Activated CD4-positive, CD25-positive, alpha-beta regulatory T cell treated with anti-CD3 and anti-CD28 coated beads, Interleukin-2, amount 50 U/mL, for 24 hours (primary cell): Measurements from ENCODE around the gene PCDHGA4.
A peak's percentile ranks its signal among the peaks of the same experiment; 100 is the strongest.
"Not testable (repeated sequence)": the region's sequence is repeated elsewhere in the genome, so short reads cannot be mapped to it uniquely, and the experiment has no call there.

Experiments used
- ATAC-seq, 2 donors: fragments of 150-1000 bp; cut with Tn5 transposase; one replicate each; pipeline ENCODE4 v1.10.0; 2021; ENCODE audit warnings: mild to moderate bottlenecking in 1 of 2, moderate library complexity in 1 of 2

Gene PCDHGA4

DNA sequence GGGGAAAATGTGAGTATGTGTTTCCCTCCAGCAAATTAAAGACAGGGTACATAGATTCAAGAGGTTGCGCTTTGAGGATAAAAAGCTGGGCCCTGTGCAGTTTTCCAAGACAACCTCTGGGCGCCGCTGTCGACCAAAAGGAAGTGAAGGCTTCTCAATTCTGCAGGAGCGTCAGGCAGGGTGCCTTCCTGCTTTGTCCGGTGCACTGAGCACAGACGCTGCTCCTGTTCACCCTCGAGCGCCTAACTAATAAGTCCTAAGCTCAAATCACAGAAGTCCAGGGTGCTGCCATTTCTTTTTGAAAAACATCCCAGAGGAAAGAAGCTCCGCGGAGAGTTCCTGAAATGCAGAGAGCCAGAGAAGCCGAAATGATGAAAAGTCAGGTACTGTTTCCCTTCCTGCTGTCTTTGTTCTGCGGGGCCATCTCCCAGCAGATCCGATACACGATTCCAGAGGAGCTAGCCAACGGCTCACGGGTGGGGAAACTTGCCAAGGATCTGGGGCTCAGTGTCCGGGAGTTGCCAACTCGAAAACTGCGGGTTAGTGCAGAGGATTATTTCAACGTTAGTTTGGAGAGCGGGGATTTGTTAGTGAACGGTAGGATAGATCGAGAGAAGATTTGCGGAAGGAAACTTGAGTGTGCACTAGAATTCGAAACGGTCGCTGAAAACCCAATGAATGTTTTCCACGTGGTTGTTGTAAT is 4.8 kb upstream of the PCDHGA4 start, which contains the start of gene PCDHGB1:
Gene PCDHGB1 (plus strand): TSS at position 183 of the 703 bp plus-strand sequence. CDS start 162 bp downstream, at position 345.
- no peak for ATAC-seq

DNA sequence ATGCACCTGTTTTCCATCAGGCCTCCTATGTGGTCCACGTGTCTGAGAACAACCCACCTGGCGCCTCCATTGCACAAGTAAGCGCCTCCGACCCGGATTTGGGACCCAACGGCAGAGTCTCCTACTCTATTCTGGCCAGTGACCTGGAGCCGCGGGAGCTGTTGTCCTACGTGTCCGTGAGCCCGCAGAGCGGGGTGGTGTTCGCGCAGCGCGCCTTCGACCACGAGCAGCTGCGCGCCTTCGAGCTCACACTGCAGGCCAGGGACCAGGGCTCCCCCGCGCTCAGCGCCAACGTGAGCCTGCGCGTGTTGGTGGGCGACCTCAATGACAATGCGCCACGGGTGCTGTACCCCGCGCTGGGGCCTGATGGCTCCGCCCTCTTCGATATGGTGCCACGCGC is 3.2 kb upstream of the PCDHGA4 start:
- no peak for ATAC-seq

DNA sequence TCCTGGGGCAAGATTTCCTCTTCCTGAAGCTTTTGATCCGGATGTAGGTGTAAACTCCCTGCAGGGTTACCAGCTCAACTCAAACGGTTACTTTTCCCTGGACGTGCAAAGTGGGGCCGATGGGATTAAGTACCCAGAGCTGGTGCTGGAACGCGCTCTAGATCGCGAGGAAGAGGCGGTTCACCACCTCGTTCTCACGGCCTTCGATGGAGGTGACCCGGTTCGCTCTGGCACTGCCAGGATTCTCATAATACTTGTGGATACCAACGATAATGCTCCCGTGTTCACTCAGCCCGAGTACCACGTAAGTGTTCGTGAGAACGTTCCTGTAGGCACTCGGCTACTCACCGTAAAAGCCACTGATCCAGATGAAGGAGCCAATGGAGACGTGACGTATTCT is 820 bp downstream of the PCDHGA4 start:
- ATAC-seq, result no peak

DNA sequence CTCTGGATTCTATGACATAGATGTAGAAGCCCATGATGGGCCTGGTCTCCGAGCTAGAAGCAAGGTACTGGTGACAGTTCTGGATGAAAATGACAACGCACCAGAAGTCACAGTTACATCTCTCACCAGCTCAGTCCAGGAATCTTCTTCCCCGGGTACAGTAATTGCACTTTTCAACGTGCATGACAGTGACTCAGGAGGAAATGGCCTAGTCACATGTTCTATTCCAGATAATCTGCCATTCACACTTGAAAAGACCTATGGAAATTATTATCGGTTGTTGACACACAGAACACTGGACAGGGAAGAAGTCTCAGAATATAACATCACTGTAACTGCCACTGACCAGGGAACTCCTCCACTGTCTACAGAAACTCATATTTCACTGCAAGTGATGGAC is 1.3 kb downstream of the PCDHGA4 start:
- ATAC-seq, result no peak

DNA sequence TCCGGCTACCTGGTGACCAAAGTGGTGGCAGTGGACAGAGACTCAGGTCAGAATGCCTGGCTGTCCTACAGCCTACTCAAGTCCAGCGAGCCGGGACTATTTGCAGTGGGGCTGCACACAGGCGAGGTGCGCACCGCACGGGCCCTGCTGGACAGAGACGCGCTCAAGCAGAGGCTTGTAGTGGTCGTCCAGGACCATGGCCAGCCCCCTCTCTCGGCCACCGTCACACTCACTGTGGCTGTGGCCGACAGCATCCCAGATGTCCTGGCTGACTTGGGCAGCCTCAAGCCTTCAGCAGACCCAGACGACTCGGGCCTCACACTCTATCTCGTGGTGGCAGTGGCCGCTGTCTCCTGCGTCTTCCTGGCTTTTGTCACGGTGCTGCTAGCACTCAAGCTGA is 2.1 kb downstream of the PCDHGA4 start:
- no peak for ATAC-seq

DNA sequence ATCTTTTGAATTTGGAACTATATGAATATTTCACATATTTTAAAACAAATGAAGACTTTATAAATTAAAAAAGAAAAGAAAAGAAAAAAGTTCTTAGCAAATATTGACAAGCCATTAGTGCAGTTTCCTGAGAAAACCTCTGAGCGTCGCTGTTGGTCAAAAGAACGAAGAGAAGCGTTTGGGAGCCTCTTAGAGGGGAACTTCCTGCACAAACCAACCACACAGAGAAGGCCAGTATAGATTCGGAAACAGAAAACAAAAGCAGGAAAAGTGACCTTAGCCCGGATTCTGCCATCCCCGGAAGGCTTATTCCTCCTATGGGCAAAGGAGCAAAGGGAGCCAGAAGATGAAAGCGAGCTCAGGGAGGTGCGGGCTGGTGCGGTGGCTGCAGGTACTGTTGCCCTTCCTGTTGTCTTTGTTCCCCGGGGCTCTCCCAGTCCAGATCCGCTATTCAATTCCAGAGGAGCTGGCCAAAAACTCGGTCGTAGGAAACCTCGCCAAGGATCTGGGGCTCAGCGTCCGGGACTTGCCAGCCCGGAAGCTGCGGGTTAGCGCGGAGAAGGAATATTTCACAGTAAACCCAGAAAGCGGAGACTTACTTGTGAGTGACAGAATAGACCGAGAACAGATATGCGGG is 5.1 kb downstream of the PCDHGA4 start, which contains the start of gene PCDHGB2:
Gene PCDHGB2 (plus strand): TSS at position 205 of the 637 bp plus-strand sequence. CDS start 142 bp downstream, at position 347.
- ATAC-seq, result no peak

DNA sequence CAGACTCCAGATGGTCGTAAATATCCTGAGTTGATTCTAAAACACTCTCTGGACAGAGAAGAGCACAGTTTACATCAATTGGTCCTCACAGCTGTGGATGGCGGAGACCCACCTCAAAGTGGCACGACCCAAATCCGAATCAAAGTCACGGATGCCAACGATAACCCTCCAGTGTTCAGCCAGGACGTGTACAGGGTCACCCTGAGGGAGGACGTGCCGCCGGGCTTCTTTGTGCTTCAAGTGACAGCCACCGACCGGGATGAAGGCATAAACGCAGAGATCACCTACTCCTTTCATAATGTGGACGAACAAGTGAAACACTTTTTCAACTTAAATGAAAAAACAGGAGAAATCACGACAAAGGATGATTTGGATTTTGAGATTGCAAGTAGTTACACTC is 5.9 kb downstream of the PCDHGA4 start:
- no peak for ATAC-seq

DNA sequence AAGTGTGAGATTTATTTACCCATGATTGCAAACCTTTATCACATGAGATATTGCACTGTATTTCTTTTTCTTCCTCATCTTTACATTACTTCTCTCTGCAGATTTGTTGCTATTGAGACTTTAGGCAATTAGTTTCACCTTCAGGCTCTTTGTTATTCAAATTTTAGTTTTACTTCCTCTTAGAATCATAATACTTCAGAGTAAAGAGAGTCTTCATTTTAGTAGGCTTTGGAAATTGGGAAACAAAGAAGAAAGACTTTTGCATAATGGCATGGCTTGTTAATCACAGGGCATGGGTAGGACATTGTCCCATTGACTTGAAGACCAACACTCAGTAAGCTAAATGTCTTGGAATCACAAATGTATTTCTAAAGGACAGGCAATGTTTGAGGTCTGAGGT is 7.9 kb downstream of the PCDHGA4 start:
- ATAC-seq, result no peak

DNA sequence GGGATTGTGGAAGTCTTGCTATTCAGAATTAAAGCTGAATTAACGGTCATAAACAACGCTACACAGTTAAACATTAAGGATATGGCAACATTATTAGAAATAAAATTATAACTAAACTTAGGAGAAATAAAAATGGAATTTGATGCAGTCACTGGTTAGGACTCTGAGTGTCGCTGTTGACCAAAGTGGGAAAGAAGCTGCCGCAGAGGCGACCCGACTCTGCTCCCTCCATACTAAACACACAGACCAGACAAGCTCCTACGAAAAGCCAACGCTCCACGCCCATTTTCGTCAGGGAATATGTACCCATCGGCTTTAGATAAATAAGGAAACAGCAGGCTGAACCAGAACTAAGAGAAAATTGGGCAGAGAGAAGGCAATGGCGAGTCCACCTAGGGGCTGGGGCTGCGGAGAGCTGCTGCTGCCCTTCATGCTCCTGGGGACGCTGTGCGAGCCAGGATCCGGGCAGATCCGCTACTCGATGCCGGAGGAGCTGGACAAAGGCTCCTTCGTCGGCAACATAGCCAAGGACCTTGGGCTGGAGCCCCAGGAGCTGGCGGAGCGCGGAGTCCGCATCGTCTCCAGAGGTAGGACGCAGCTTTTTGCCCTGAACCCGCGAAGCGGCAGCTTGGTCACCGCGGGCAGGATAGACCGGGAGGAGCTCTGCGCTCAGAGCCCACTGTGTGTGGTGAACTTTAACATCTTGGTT is 9.3 kb downstream of the PCDHGA4 start, which contains the start of gene PCDHGA5:
Gene PCDHGA5 (plus strand): TSS at position 211 of the 709 bp plus-strand sequence. CDS start 169 bp downstream, at position 380.
- ATAC-seq, result no peak

DNA sequence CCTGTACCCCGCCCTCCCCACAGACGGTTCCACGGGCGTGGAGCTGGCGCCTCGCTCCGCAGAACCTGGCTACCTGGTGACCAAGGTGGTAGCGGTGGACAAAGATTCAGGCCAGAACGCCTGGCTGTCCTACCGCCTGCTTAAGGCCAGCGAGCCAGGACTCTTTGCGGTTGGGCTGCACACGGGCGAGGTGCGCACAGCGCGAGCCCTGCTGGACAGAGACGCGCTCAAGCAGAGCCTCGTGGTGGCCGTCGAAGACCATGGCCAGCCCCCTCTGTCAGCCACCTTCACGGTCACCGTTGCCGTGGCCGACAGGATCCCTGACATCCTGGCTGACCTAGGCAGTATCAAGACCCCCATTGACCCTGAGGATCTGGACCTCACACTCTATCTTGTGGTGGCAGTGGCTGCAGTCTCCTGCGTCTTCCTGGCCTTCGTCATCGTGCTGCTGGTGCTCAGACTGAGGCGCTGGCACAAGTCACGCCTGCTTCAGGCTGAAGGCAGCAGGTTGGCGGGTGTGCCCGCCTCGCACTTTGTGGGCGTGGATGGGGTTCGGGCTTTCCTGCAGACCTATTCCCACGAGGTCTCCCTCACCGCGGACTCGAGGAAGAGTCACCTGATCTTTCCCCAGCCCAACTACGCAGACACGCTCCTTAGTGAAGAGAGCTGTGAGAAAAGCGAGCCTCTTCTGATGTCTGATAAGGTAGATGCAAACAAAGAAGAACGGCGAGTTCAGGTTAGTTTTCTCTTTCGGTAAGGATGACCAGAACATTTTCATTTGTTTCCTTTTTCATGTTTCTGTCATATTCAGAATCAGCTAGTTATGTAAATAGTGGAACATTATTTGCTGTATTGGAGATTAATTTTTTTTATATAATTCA is 11.4 kb downstream of the PCDHGA4 start:
- no peak for ATAC-seq

DNA sequence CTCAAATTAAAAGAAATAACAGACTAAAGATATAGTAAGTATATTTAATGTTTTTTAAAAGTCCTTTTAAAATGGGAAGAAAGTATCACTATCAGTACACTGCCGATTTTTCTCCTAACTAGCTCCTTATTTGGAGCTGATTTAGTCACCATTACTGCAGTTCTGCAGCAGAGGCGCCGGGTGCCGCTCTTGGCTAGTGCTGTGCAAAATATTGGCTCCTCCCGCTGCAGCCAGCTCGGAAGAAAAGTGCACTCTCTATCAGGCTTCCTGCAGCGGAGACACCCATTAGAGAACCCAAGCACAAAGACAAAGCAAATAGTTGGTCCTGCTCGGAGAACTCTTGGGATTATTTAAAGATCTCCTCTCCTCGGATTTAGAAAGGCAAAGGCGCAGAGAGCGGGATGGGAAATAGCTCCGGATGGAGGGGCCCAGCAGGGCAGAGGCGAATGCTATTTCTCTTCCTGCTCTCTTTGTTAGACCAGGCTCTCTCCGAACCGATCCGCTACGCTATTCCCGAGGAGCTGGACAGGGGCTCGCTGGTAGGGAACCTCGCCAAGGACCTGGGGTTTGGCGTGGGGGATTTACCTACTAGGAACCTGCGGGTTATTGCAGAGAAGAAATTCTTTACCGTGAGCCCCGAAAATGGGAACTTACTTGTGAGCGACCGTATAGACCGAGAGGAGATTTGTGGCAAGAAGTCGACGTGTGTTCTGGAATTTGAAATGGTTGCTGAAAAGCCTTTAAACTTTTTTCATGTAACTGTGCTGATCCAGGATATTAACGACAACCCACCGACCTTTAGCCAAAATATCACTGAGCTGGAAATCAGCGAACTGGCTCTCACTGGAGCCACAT is 15.4 kb downstream of the PCDHGA4 start, which contains the start of gene PCDHGB3:
Gene PCDHGB3 (plus strand): TSS at position 249 of the 855 bp plus-strand sequence. CDS start 153 bp downstream, at position 402.
- peak; percentile 60 to 68 for ATAC-seq

DNA sequence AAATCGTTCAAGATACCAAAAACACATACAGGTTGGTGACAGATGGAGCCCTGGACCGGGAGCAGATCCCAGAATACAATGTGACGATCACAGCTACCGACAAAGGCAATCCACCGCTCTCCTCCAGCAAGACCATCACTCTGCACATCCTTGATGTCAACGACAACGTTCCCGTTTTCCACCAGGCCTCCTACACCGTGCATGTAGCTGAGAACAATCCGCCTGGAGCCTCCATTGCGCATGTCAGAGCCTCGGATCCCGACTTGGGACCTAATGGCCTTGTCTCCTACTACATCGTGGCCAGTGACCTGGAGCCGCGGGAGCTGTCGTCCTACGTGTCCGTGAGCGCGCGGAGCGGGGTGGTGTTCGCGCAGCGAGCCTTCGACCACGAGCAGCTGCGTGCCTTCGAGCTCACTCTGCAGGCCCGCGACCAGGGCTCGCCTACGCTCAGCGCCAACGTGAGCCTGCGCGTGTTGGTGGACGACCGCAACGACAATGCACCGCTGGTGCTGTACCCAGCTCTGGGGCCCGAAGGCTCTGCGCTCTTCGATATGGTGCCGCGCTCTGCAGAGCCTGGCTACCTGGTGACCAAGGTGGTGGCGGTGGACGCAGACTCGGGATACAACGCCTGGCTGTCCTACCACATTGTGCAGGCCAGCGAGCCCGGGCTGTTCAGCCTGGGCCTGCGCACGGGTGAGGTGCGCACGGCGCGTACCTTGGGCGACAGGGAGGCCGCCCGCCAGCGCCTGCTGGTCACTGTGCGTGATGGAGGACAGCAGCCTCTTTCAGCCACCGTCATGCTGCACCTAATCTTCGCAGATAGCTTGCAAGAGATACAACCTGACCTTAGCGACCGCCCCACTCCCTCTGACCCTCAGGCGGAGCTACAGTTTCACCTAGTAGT is 17.0 kb downstream of the PCDHGA4 start:
- ATAC-seq, result no peak

DNA sequence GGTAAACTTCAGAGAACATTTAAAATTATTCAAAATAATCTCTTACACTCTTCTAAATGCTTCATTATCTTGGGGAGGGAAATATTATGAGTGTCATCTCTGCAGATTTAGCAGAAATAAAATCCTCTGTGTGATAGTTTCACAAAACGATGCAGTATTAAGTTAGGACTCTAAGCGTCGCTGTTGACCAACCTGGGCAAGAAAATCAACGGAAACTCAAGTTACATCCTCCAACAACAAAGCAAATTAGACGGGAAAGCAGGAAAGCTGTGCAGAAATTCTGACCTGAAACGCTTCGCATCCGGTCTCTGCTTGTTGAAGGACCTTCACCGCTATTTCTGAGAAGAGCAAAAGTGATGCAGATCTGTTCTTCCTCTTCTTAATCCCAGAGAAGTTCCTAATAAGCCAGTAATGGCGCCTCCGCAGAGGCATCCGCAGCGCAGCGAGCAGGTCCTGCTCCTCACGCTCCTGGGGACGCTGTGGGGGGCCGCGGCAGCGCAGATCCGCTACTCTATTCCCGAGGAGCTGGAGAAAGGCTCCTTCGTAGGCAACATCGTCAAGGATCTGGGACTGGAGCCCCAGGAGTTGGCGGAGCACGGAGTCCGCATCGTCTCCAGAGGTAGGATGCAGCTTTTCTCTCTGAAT is 19.0 kb downstream of the PCDHGA4 start, which contains the start of gene PCDHGA6:
Gene PCDHGA6 (plus strand): TSS at position 219 of the 645 bp plus-strand sequence. CDS start 193 bp downstream, at position 412.
- ATAC-seq, result no peak

DNA sequence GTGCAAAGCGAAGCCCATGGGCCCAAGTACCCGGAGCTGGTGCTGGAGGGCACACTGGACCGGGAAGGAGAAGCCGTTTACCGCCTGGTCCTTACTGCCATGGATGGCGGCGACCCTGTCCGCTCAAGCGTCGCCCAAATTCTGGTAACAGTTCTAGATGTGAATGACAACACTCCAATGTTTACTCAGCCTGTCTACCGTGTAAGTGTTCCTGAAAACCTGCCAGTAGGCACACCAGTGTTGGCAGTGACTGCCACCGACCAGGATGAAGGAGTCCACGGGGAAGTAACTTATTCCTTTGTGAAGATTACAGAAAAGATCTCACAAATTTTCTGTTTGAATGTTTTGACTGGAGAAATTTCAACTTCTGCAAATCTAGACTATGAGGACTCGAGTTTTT is 19.8 kb downstream of the PCDHGA4 start:
- no peak for ATAC-seq

DNA sequence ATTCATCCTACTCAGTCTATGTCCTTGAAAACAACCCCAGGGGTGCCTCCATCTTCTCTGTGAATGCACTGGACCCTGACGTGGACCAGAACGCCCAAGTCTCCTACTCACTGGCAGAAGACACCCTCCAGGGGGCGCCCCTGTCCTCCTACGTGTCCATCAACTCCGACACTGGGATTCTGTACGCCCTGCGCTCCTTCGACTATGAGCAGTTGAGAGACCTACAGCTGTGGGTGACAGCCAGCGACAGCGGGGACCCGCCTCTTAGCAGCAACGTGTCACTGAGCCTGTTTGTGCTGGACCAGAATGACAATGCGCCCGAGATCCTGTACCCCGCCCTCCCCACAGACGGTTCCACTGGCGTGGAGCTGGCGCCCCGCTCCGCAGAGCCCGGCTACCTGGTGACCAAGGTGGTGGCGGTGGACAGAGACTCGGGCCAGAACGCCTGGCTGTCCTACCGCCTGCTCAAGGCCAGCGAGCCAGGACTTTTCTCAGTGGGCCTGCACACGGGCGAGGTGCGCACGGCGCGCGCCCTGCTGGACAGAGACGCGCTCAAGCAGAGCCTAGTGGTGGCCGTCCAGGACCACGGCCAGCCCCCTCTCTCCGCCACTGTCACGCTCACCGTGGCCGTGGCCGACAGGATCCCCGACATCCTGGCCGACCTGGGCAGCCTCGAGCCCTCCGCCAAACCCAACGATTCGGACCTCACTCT is 20.8 kb downstream of the PCDHGA4 start:
- not testable (repeated sequence) for ATAC-seq

DNA sequence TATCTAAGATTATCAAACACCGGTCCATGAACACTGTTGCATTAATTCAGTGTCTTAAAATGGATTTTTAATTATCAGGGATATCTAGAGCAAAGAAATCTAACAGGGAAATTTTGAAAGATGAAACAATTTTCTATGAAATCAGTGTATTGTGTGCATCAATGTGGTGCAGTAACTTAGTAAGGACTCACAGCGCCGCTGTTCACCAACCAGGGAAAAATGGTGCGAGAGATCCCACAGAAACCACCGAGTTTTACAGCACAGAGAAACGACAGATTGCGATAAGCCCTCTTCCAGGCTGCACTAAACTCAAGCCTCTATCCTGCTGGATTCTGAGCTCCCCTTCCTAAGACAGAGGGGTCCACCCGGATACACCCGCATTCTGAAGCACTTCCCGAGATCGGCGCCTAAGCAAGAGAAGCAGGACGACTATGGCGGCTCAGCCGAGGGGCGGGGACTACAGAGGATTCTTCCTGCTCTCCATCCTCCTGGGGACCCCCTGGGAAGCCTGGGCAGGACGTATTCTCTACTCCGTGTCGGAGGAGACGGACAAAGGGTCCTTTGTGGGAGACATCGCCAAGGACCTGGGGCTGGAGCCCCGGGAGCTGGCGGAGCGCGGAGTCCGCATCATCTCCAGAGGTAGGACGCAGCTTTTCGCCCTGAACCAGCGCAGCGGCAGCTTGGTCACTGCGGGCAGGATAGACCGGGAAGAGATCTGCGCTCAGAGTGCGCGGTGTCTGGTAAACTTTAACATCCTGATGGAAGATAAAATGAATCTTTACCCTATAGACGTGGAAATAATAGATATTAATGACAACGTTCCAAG is 27.9 kb downstream of the PCDHGA4 start, which contains the start of gene PCDHGA7:
Gene PCDHGA7 (plus strand): TSS at position 274 of the 826 bp plus-strand sequence. CDS start 158 bp downstream, at position 432.
- no peak for ATAC-seq

DNA sequence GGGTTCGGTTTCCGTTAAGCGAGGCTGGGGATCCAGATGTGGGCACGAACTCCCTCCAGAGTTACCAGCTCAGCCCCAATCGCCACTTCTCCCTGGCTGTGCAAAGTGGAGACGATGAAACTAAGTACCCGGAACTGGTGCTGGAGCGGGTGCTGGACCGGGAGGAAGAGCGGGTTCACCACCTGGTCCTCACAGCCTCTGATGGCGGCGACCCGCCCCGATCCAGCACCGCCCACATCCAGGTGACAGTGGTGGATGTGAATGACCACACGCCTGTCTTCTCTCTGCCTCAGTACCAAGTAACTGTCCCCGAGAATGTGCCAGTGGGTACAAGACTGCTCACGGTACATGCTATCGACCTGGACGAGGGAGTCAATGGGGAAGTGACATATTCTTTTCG is 28.5 kb downstream of the PCDHGA4 start:
- no peak for ATAC-seq
